Activated CD8-positive, alpha-beta T cell treated with anti-CD3 and anti-CD28 coated beads, Interleukin-2, amount 10 ng/mL, durations not matched to agents 7 days and 5 days (primary cell): ENCODE data around the gene RRBP1. TPM values are rescaled to one million over a fixed set of nuclear protein-coding genes. Genes with fewer than 3 reads are reported as not detected.

Source experiments
- ATAC-seq: fragments of 150-1000 bp; cut with Tn5 transposase; one replicate; pipeline ENCODE4 v1.10.0; 2021; ENCODE audit warnings: moderate library complexity
- CTCF ChIA-PET: fragments of 350-600 bp; sonication (Branson Sonifier 250); formaldehyde crosslinking; loops from one replicate; lab custom pipeline; 2021; ENCODE audit warnings: antibody characterized with exemption; lab: Charles Lee
- POLR2A ChIA-PET: fragments of 350-600 bp; sonication (Branson Sonifier 250); formaldehyde crosslinking; loops from one replicate; lab custom pipeline; 2021; ENCODE audit warnings: antibody characterized with exemption; lab: Charles Lee
- DNase-seq: peaks from one replicate; pipeline ENCODE4 v3.0.0-alpha.2; 2020
- H3K27ac Mint-ChIP-seq: one replicate; pipeline ENCODE4 v1.8.0; 2021; ENCODE audit warnings: mild to moderate bottlenecking, mixed read lengths
- H3K27me3 Mint-ChIP-seq: one replicate; pipeline ENCODE4 v1.8.0; 2021; ENCODE audit warnings: low read depth, mixed read lengths
- H3K36me3 Mint-ChIP-seq: one replicate; pipeline ENCODE4 v1.8.0; 2021; ENCODE audit warnings: low read depth, mixed read lengths
- H3K4me1 Mint-ChIP-seq: one replicate; pipeline ENCODE4 v1.8.0; 2021; ENCODE audit warnings: low read depth, mixed read lengths
- H3K4me3 Mint-ChIP-seq: one replicate; pipeline ENCODE4 v1.8.0; 2021; ENCODE audit warnings: mild to moderate bottlenecking, mixed read lengths
- H3K9me3 Mint-ChIP-seq: one replicate; pipeline ENCODE4 v1.8.0; 2022; ENCODE audit warnings: mixed read lengths; ENCODE audit not compliant: insufficient read depth
- total RNA-seq, 2 experiments: library from RNA; stranded (reverse); gene quantifications; one replicate each; pipeline ENCODE4 v1.2.3, GENCODE V29; 2021

The RRBP1 gene
- total RNA-seq, 2 experiments from 2014 or later = 64.3 to 66.7 TPM

- no peak for ATAC-seq
- no peak overlapping the region for H3K4me3 Mint-ChIP-seq
- no peaks in the 10 kb centered on the region for H3K27me3 Mint-ChIP-seq
- peaks cover 2% of the 10 kb centered on the region for H3K36me3 Mint-ChIP-seq
- DNase-seq = no peak
- ChIA-PET CTCF (interaction anchor here (1.7 kb wide), 1 partner anchor 26 kb away, joined by 4 read pairs; no protein-coding TSS in a partner anchor), POLR2A (no interaction called here)
- H3K27ac Mint-ChIP-seq = no peak overlapping the region
- H3K4me1 Mint-ChIP-seq = peaks cover 14% of the 10 kb centered on the region
- no peaks in the 10 kb centered on the region for H3K9me3 Mint-ChIP-seq
These were observed 97.4 kb downstream of the RRBP1 start for GRCh38 chr20:17584689-17585088.

- CTCF ChIA-PET = interaction anchor here (1.5 to 1.7 kb wide), 2 partner anchors 13 to 28 kb away, joined by 3 to 4 read pairs; partner anchors contain the start of gene DSTN
- Mint-ChIP-seq H3K9me3 (no peaks in the 10 kb centered on the region), H3K27ac (no peak overlapping the region), H3K4me1 (peaks cover 17% of the 10 kb centered on the region), H3K27me3 (no peaks in the 10 kb centered on the region), H3K36me3 (peaks cover 2% of the 10 kb centered on the region), H3K4me3 (no peak overlapping the region)
- ATAC-seq = no peak
- DNase-seq = no peak
- POLR2A ChIA-PET = no interaction called here
These were observed 98.9 kb downstream of the RRBP1 start for GRCh38 chr20:17583126-17583525.

GRCh38 chr20:17580895-17581294 is 101.1 kb downstream of the RRBP1 start:
- no peaks in the 10 kb centered on the region for H3K27me3 Mint-ChIP-seq
- no peaks in the 10 kb centered on the region for H3K9me3 Mint-ChIP-seq
- ATAC-seq (no peak), DNase-seq (no peak)
- no peak overlapping the region for H3K27ac Mint-ChIP-seq
- no peak overlapping the region for H3K4me3 Mint-ChIP-seq
- H3K4me1 Mint-ChIP-seq = peaks cover 17% of the 10 kb centered on the region
- ChIA-PET POLR2A (no interaction called here), CTCF (interaction anchor here (1.1 to 1.7 kb wide), 2 partner anchors 9 to 44 kb away, joined by 4 to 5 read pairs; no protein-coding TSS in a partner anchor)
- peaks cover 2% of the 10 kb centered on the region for H3K36me3 Mint-ChIP-seq

- POLR2A ChIA-PET = interaction anchor here (0.8 kb wide), 1 partner anchor 9 kb away, joined by 4 read pairs; the partner anchor contains the start of gene DSTN
- H3K36me3 Mint-ChIP-seq = peaks cover 2% of the 10 kb centered on the region
- H3K9me3 Mint-ChIP-seq = no peaks in the 10 kb centered on the region
- no peak overlapping the region for H3K27ac Mint-ChIP-seq
- no peak for DNase-seq
- CTCF ChIA-PET = interaction anchor here (1.3 kb wide), 1 partner anchor 9 kb away, joined by 5 read pairs; the partner anchor contains the start of gene DSTN
- ATAC-seq = no peak
- H3K4me1 Mint-ChIP-seq = peaks cover 17% of the 10 kb centered on the region
- no peak overlapping the region for H3K4me3 Mint-ChIP-seq
- no peaks in the 10 kb centered on the region for H3K27me3 Mint-ChIP-seq
These were observed 102.5 kb downstream of the RRBP1 start for GRCh38 chr20:17579369-17580039.

GRCh38 chr20:17576215-17576614 is 105.8 kb downstream of the RRBP1 start:
- no peak for DNase-seq
- Mint-ChIP-seq H3K4me1 (peaks cover 21% of the 10 kb centered on the region), H3K36me3 (peaks cover 9% of the 10 kb centered on the region), H3K9me3 (no peaks in the 10 kb centered on the region), H3K4me3 (no peak overlapping the region), H3K27ac (no peak overlapping the region), H3K27me3 (no peaks in the 10 kb centered on the region)
- ATAC-seq = no peak
- POLR2A ChIA-PET = no interaction called here
- CTCF ChIA-PET = no interaction called here

GRCh38 chr20:17573463-17573862 is 108.6 kb downstream of the RRBP1 start:
- no peak for DNase-seq
- POLR2A ChIA-PET = interaction anchor here (1.2 kb wide), 1 partner anchor 37 kb away, joined by 3 read pairs; no protein-coding TSS in a partner anchor
- peaks cover 7% of the 10 kb centered on the region for H3K36me3 Mint-ChIP-seq
- peaks cover 22% of the 10 kb centered on the region for H3K4me1 Mint-ChIP-seq
- CTCF ChIA-PET = interaction anchor here (1.0 to 4.1 kb wide), 3 partner anchors 32 to 109 kb away, joined by 3 to 22 read pairs (median 5); partner anchors contain the start of gene RRBP1
- no peak overlapping the region for H3K27ac Mint-ChIP-seq
- H3K4me3 Mint-ChIP-seq = no peak overlapping the region
- H3K9me3 Mint-ChIP-seq = no peaks in the 10 kb centered on the region
- no peak for ATAC-seq
- peaks cover 1% of the 10 kb centered on the region for H3K27me3 Mint-ChIP-seq

- CTCF ChIA-PET = interaction anchor here (1.3 to 4.1 kb wide), 8 partner anchors 9 to 367 kb away, joined by 3 to 22 read pairs (median 7); partner anchors contain the start of gene RRBP1
- Mint-ChIP-seq H3K4me1 (peaks cover 22% of the 10 kb centered on the region), H3K27ac (no peak overlapping the region), H3K9me3 (no peaks in the 10 kb centered on the region), H3K36me3 (peaks cover 7% of the 10 kb centered on the region), H3K4me3 (no peak overlapping the region), H3K27me3 (peaks cover 10% of the 10 kb centered on the region)
- no peak for ATAC-seq
- POLR2A ChIA-PET = interaction anchor here (1.2 to 3.4 kb wide), 3 partner anchors 15 to 110 kb away, joined by 3 to 24 read pairs (median 14); partner anchors contain the start of gene RRBP1
- DNase-seq = no peak
These were observed 109.9 kb downstream of the RRBP1 start for GRCh38 chr20:17572034-17572638.

- H3K36me3 Mint-ChIP-seq = peaks cover 7% of the 10 kb centered on the region
- peaks cover 12% of the 10 kb centered on the region for H3K27me3 Mint-ChIP-seq
- no peak for ATAC-seq
- peaks cover 25% of the 10 kb centered on the region for H3K4me1 Mint-ChIP-seq
- DNase-seq = peak; percentile 39
- ChIA-PET POLR2A (interaction anchor here (0.7 to 3.4 kb wide), 11 partner anchors 8 to 717 kb away, joined by 3 to 24 read pairs (median 3); partner anchors contain the start of genes RRBP1 and ZNF133), CTCF (interaction anchor here (0.8 to 4.1 kb wide), 17 partner anchors 8 to 368 kb away, joined by 3 to 22 read pairs (median 5); partner anchors contain the start of gene RRBP1)
- H3K27ac Mint-ChIP-seq = peak overlapping the region; percentile 77
- peaks cover 3% of the 10 kb centered on the region for H3K9me3 Mint-ChIP-seq
- H3K4me3 Mint-ChIP-seq = peak overlapping the region; percentile 92
These were observed 110.9 kb downstream of the RRBP1 start for GRCh38 chr20:17571153-17571527.

GRCh38 chr20:17570347-17571152 is 111.5 kb downstream of the RRBP1 start:
- POLR2A ChIA-PET = interaction anchor here (0.7 to 3.4 kb wide), 11 partner anchors 9 to 718 kb away, joined by 3 to 24 read pairs (median 3); partner anchors contain the start of genes RRBP1 and ZNF133
- peak; percentile 49 for ATAC-seq
- H3K36me3 Mint-ChIP-seq = peaks cover 7% of the 10 kb centered on the region

GRCh38 chr20:17569616-17570346 is 112.3 kb downstream of the RRBP1 start, which contains the start of gene DSTN:
Gene DSTN, plus strand, starts transcription at chr20:17570075. Its CDS starts 134 bp downstream, at chr20:17570209.
- peak; percentile 92 for ATAC-seq
- Mint-ChIP-seq H3K4me3 (peak within 1 kb of the TSS; percentile 92), H3K27ac (peak within 1 kb of the TSS; percentile 87), H3K36me3 (peaks cover 9% of the 10 kb centered on the region), H3K4me1 (peaks cover 25% of the 10 kb centered on the region), H3K27me3 (peaks cover 20% of the 10 kb centered on the region), H3K9me3 (peaks cover 5% of the 10 kb centered on the region)
- DNase-seq = peak; percentile 90
- CTCF ChIA-PET = interaction anchor here (0.7 to 4.1 kb wide), 12 partner anchors 8 to 328 kb away, joined by 3 to 22 read pairs (median 5); partner anchors contain the start of gene RRBP1
- POLR2A ChIA-PET = interaction anchor here (0.5 to 3.4 kb wide), 8 partner anchors 10 to 112 kb away, joined by 3 to 24 read pairs (median 4); partner anchors contain the start of gene RRBP1

More at GRCh38 chr20:17570347-17571152, 111.5 kb downstream of the RRBP1 start:
- peak overlapping the region; percentile 77 for H3K27ac Mint-ChIP-seq
- H3K4me1 Mint-ChIP-seq = peaks cover 25% of the 10 kb centered on the region
- peak overlapping the region; percentile 92 for H3K4me3 Mint-ChIP-seq
- CTCF ChIA-PET = interaction anchor here (0.8 to 4.1 kb wide), 19 partner anchors 9 to 368 kb away, joined by 3 to 22 read pairs (median 5); partner anchors contain the start of gene RRBP1
- peaks cover 5% of the 10 kb centered on the region for H3K9me3 Mint-ChIP-seq
- DNase-seq = peak; percentile 35
- H3K27me3 Mint-ChIP-seq = peaks cover 14% of the 10 kb centered on the region
